Measurements from ENCODE around the gene ADRA2C. TPM values are rescaled to one million over a fixed set of nuclear protein-coding genes. Genes with fewer than 3 reads are reported as not detected.

The ADRA2C gene
- polyA plus RNA-seq, 1 of the 3 experiments (the other 2 are of a cell fraction): 0.15 TPM

- no peaks in the 10 kb centered on the region for H3K9me2 ChIP-seq
- no peak for DNase-seq
- ChIA-PET CTCF (interaction anchor here (0.9 to 1.3 kb wide), 4 partner anchors 12 to 71 kb away, joined by 3 to 4 read pairs (median 4); no protein-coding TSS in a partner anchor), POLR2A (no interaction called here)
- no peaks in the 10 kb centered on the region for H3F3A ChIP-seq (replicated peaks; ENCODE audit: insufficient read depth)
- no peaks in the 10 kb centered on the region for H3K79me2 ChIP-seq (ENCODE audit: insufficient read depth)
- no peaks in the 10 kb centered on the region for H3K36me3 ChIP-seq (replicated peaks in 1 of 2; ENCODE audit: control insufficient read depth in 1 of 2, insufficient read depth in 2 of 2, low read length in 1 of 2)
- no peaks in the 10 kb centered on the region for H3K27me3 ChIP-seq (ENCODE audit: insufficient read depth)
- no peak overlapping the region for H3K4me2 ChIP-seq
- H4K20me1 ChIP-seq (ENCODE audit: insufficient read depth): no peaks in the 10 kb centered on the region
- no peak overlapping the region for H2AFZ ChIP-seq (ENCODE audit: low read depth)
- TF ChIP-seq CHD2 (IDR thresholded peaks at IDR 0.05; ENCODE audit: low read length, partially characterized antibody): no peak
- no peak for TF ChIP-seq YY1 (IDR thresholded peaks at IDR 0.05; ENCODE audit: low read depth)
- H3K4me3 ChIP-seq (ENCODE audit: low read depth in 2 of 2, low read length in 1 of 2): no peak overlapping the region
- no peaks in the 10 kb centered on the region for H3K9me3 ChIP-seq
- peaks cover 0 to 6% of the 10 kb centered on the region in 2 experiments; a peak in 1 of 4 replicates for H3K4me1 ChIP-seq (ENCODE audit: control insufficient read depth in 1 of 2, insufficient read depth in 2 of 2, low read depth in 1 of 2, low read length in 1 of 2)
- H3K27ac ChIP-seq (ENCODE audit: low read depth in 2 of 2, low read length in 1 of 2): no peak overlapping the region
- 63% methylated on average over 18 of the region's 18 CpGs for WGBS (ENCODE audit: low lambda C conversion rate)
- no peak overlapping the region for H3K9ac ChIP-seq
Observed at GRCh38 chr4:3809451-3810110, 43.4 kb downstream of the ADRA2C start.

GRCh38 chr4:3810111-3810680 is 44.0 kb downstream of the ADRA2C start:
- POLR2A ChIA-PET: no interaction called here
- Histone ChIP-seq H2AFZ (ENCODE audit: low read depth) (no peak overlapping the region), H3F3A (replicated peaks; ENCODE audit: insufficient read depth) (no peaks in the 10 kb centered on the region), H3K27me3 (ENCODE audit: insufficient read depth) (no peaks in the 10 kb centered on the region), H3K79me2 (ENCODE audit: insufficient read depth) (no peaks in the 10 kb centered on the region), H3K9ac (no peak overlapping the region), H3K4me2 (no peak overlapping the region), H3K36me3 (replicated peaks in 1 of 2; ENCODE audit: control insufficient read depth in 1 of 2, insufficient read depth in 2 of 2, low read length in 1 of 2) (no peaks in the 10 kb centered on the region), H4K20me1 (ENCODE audit: insufficient read depth) (no peaks in the 10 kb centered on the region), H3K27ac (ENCODE audit: low read depth in 2 of 2, low read length in 1 of 2) (no peak overlapping the region), H3K9me3 (no peaks in the 10 kb centered on the region), H3K4me1 (ENCODE audit: control insufficient read depth in 1 of 2, insufficient read depth in 2 of 2, low read depth in 1 of 2, low read length in 1 of 2) (peaks cover 0 to 6% of the 10 kb centered on the region in 2 experiments; a peak in 1 of 4 replicates), H3K4me3 (ENCODE audit: low read depth in 2 of 2, low read length in 1 of 2) (no peak overlapping the region), H3K9me2 (no peaks in the 10 kb centered on the region)
- no peak for TF ChIP-seq SMC3 (IDR thresholded peaks at IDR 0.05; ENCODE audit: low read depth, low read length)
- TF ChIP-seq USF2 (IDR thresholded peaks at IDR 0.05; ENCODE audit: borderline replicate concordance, low read depth, low read length): no peak
- TF ChIP-seq FOSL2 (IDR thresholded peaks at IDR 0.05; ENCODE audit: borderline replicate concordance, low read depth): no peak
- no peak for TF ChIP-seq RXRA (IDR thresholded peaks at IDR 0.05; ENCODE audit: borderline replicate concordance, low read depth)
- no peak for TF ChIP-seq EZH2phosphoT487 (IDR thresholded peaks at IDR 0.05; ENCODE audit: borderline replicate concordance, low read depth)
- TF ChIP-seq TCF12 (IDR thresholded peaks at IDR 0.05): no peak
- no peak for TF ChIP-seq CHD2 (IDR thresholded peaks at IDR 0.05; ENCODE audit: low read length, partially characterized antibody)
- TF ChIP-seq, protein P1, sequence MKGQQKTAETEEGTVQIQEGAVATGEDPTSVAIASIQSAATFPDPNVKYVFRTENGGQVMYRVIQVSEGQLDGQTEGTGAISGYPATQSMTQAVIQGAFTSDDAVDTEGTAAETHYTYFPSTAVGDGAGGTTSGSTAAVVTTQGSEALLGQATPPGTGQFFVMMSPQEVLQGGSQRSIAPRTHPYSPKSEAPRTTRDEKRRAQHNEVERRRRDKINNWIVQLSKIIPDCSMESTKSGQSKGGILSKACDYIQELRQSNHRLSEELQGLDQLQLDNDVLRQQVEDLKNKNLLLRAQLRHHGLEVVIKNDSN (IDR thresholded peaks at IDR 0.05; ENCODE audit: borderline replicate concordance, low read depth): no peak
- TF ChIP-seq MXI1 (IDR thresholded peaks at IDR 0.05; ENCODE audit: low read depth, low read length): no peak
- TF ChIP-seq ELF1 (IDR thresholded peaks at IDR 0.05): no peak
- no peak for TF ChIP-seq NFIC (IDR thresholded peaks at IDR 0.05; ENCODE audit: borderline replicate concordance)
- no peak for TF ChIP-seq SIN3A (IDR thresholded peaks at IDR 0.05; ENCODE audit: borderline replicate concordance, low read depth, low read length)
- no peak for TF ChIP-seq MAX (IDR thresholded peaks at IDR 0.05; ENCODE audit: low read depth)
- TF ChIP-seq, protein P2, sequence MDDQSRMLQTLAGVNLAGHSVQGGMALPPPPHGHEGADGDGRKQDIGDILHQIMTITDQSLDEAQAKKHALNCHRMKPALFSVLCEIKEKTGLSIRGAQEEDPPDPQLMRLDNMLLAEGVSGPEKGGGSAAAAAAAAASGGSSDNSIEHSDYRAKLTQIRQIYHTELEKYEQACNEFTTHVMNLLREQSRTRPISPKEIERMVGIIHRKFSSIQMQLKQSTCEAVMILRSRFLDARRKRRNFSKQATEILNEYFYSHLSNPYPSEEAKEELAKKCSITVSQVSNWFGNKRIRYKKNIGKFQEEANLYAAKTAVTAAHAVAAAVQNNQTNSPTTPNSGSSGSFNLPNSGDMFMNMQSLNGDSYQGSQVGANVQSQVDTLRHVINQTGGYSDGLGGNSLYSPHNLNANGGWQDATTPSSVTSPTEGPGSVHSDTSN (IDR thresholded peaks at IDR 0.05): no peak
- TF ChIP-seq RCOR1 (IDR thresholded peaks at IDR 0.05; ENCODE audit: low read length): no peak
- TF ChIP-seq GABPA (IDR thresholded peaks at IDR 0.05; ENCODE audit: low read depth): no peak
- 31% methylated on average over 7 of the region's 15 CpGs for WGBS (ENCODE audit: low lambda C conversion rate)
- DNase-seq: no peak
- CTCF ChIA-PET: interaction anchor here (0.9 to 1.3 kb wide), 3 partner anchors 12 to 70 kb away, joined by 4 read pairs; no protein-coding TSS in a partner anchor
